ENCODE data around the gene OSTF1. TPM values are rescaled to one million over a fixed set of nuclear protein-coding genes. Genes with fewer than 3 reads are reported as not detected.

OSTF1 gene
- total and polyA plus RNA-seq, 10 of the 15 experiments (the other 5 are each of a cell fraction or from before 2014, with no cell fraction given), result 36.2 to 82.4 (median 46.9) TPM

GRCh38 chr9:75101004-75101588 lies 12.8 kb downstream of the OSTF1 start:
- intact Hi-C loops (cut with micrococcal nuclease; ENCODE audit: unreplicated experiment), result no loop called here
- 86% methylated on average over 9 of the region's 9 CpGs for WGBS (ENCODE audit: insufficient coverage, insufficient replicate concordance, low lambda C conversion rate, missing lambda C conversion rate)
- H2AFZ ChIP-seq (ENCODE audit: control insufficient read depth, low read depth, low read length), result no peak overlapping the region
- ATAC-seq, result no peak
- in situ Hi-C loops (cut with MboI), result no loop called here
- DNase-seq (ENCODE audit: low read depth, low spot score), result no peak
- H3K4me1 ChIP-seq (ENCODE audit: control insufficient read depth, insufficient read depth, low read length), result no peaks in the 10 kb centered on the region
- H3K9me3 ChIP-seq (replicated peaks; ENCODE audit: control insufficient read depth, insufficient read depth, low read length), result no peaks in the 10 kb centered on the region
- H3K27ac ChIP-seq (ENCODE audit: control insufficient read depth, insufficient read depth), result no peak overlapping the region
- RAD21 ChIA-PET (ENCODE audit: unreplicated experiment), result interaction anchor here (1.2 kb wide), 1 partner anchor 13 kb away, joined by 3 read pairs; the partner anchor contains the start of genes NMRK1 and OSTF1
- no TSS peak for BruUV-seq (replicated peaks)
- peaks cover 3% of the 10 kb centered on the region for H3K79me2 ChIP-seq (ENCODE audit: control insufficient read depth, insufficient read depth, low read length)
- no peak overlapping the region for H3K4me2 ChIP-seq (ENCODE audit: control insufficient read depth, insufficient read depth)
- no peaks in the 10 kb centered on the region for H3K27me3 ChIP-seq (replicated peaks in 1 of 2; ENCODE audit: control insufficient read depth in 2 of 2, insufficient read depth in 2 of 2, low read length in 1 of 2)
- SMC1A ChIA-PET (ENCODE audit: uncharacterized antibody, unreplicated experiment), result interaction anchor here (1.3 to 1.7 kb wide), 2 partner anchors 9 to 11 kb away, joined by 3 to 4 read pairs; no protein-coding TSS in a partner anchor
- CTCF ChIA-PET, result interaction anchor here (0.9 to 1.3 kb wide), 3 partner anchors 9 to 13 kb away, joined by 3 to 4 read pairs (median 4); partner anchors contain the start of genes NMRK1 and OSTF1
- H3K9ac ChIP-seq (ENCODE audit: control insufficient read depth, insufficient read depth, low read length), result no peak overlapping the region
- no peaks in the 10 kb centered on the region; the same call in 1 of the 2 replicates for H4K20me1 ChIP-seq (ENCODE audit: control insufficient read depth, insufficient read depth)
- peaks cover 0 to 4% of the 10 kb centered on the region in 2 experiments; a peak in 1 of 4 replicates for H3K36me3 ChIP-seq (ENCODE audit: control insufficient read depth in 2 of 2, insufficient read depth in 2 of 2, low read length in 1 of 2)
- H3K4me3 ChIP-seq, result no peak overlapping the region
- TF ChIP-seq, protein P1, sequence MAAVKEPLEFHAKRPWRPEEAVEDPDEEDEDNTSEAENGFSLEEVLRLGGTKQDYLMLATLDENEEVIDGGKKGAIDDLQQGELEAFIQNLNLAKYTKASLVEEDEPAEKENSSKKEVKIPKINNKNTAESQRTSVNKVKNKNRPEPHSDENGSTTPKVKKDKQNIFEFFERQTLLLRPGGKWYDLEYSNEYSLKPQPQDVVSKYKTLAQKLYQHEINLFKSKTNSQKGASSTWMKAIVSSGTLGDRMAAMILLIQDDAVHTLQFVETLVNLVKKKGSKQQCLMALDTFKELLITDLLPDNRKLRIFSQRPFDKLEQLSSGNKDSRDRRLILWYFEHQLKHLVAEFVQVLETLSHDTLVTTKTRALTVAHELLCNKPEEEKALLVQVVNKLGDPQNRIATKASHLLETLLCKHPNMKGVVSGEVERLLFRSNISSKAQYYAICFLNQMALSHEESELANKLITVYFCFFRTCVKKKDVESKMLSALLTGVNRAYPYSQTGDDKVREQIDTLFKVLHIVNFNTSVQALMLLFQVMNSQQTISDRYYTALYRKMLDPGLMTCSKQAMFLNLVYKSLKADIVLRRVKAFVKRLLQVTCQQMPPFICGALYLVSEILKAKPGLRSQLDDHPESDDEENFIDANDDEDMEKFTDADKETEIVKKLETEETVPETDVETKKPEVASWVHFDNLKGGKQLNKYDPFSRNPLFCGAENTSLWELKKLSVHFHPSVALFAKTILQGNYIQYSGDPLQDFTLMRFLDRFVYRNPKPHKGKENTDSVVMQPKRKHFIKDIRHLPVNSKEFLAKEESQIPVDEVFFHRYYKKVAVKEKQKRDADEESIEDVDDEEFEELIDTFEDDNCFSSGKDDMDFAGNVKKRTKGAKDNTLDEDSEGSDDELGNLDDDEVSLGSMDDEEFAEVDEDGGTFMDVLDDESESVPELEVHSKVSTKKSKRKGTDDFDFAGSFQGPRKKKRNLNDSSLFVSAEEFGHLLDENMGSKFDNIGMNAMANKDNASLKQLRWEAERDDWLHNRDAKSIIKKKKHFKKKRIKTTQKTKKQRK (IDR thresholded peaks at IDR 0.05; ENCODE audit: low read depth, low read length), result no peak
- TF ChIP-seq POLR2AphosphoS5 (IDR thresholded peaks at IDR 0.05; ENCODE audit: low read length), result no peak
- TF ChIP-seq TCF7 (IDR thresholded peaks at IDR 0.05; ENCODE audit: borderline replicate concordance), result no peak
- TF ChIP-seq HDGF (IDR thresholded peaks at IDR 0.05), result no peak
- no peak for TF ChIP-seq GATAD2B (conservative IDR thresholded peaks at IDR 0.05; ENCODE audit: low read depth)
- no peak for TF ChIP-seq FOXK2 (IDR thresholded peaks at IDR 0.05)
- no peak for TF ChIP-seq SKIL (IDR thresholded peaks at IDR 0.05; ENCODE audit: low read depth, poor library complexity, severe bottlenecking)
- TF ChIP-seq RAD21 (IDR thresholded peaks at IDR 0.05; ENCODE audit: insufficient read depth, low read depth, low read length), result no peak
- TF ChIP-seq SUZ12 (IDR thresholded peaks at IDR 0.05; ENCODE audit: unreplicated experiment), result no peak
- no peak for TF ChIP-seq NRF1 (conservative IDR thresholded peaks at IDR 0.05; ENCODE audit: low read depth, low read length)
- TF ChIP-seq, protein P2, sequence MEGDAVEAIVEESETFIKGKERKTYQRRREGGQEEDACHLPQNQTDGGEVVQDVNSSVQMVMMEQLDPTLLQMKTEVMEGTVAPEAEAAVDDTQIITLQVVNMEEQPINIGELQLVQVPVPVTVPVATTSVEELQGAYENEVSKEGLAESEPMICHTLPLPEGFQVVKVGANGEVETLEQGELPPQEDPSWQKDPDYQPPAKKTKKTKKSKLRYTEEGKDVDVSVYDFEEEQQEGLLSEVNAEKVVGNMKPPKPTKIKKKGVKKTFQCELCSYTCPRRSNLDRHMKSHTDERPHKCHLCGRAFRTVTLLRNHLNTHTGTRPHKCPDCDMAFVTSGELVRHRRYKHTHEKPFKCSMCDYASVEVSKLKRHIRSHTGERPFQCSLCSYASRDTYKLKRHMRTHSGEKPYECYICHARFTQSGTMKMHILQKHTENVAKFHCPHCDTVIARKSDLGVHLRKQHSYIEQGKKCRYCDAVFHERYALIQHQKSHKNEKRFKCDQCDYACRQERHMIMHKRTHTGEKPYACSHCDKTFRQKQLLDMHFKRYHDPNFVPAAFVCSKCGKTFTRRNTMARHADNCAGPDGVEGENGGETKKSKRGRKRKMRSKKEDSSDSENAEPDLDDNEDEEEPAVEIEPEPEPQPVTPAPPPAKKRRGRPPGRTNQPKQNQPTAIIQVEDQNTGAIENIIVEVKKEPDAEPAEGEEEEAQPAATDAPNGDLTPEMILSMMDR (IDR thresholded peaks at IDR 0.05 in 2 of 3, conservative IDR thresholded peaks at IDR 0.05 in 1 of 3; ENCODE audit: control insufficient read depth in 2 of 3, extremely low read depth in 1 of 3, insufficient read depth in 1 of 3, low read depth in 3 of 3, low read length in 3 of 3), result no peak
- TF ChIP-seq JUND (IDR thresholded peaks at IDR 0.05; ENCODE audit: low read depth, low read length), result no peak
- TF ChIP-seq, protein P3, sequence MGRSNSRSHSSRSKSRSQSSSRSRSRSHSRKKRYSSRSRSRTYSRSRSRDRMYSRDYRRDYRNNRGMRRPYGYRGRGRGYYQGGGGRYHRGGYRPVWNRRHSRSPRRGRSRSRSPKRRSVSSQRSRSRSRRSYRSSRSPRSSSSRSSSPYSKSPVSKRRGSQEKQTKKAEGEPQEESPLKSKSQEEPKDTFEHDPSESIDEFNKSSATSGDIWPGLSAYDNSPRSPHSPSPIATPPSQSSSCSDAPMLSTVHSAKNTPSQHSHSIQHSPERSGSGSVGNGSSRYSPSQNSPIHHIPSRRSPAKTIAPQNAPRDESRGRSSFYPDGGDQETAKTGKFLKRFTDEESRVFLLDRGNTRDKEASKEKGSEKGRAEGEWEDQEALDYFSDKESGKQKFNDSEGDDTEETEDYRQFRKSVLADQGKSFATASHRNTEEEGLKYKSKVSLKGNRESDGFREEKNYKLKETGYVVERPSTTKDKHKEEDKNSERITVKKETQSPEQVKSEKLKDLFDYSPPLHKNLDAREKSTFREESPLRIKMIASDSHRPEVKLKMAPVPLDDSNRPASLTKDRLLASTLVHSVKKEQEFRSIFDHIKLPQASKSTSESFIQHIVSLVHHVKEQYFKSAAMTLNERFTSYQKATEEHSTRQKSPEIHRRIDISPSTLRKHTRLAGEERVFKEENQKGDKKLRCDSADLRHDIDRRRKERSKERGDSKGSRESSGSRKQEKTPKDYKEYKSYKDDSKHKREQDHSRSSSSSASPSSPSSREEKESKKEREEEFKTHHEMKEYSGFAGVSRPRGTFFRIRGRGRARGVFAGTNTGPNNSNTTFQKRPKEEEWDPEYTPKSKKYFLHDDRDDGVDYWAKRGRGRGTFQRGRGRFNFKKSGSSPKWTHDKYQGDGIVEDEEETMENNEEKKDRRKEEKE (IDR thresholded peaks at IDR 0.05), result no peak
- POLR2A ChIA-PET, result interaction anchor here (0.8 kb wide), 1 partner anchor 12 kb away, joined by 3 read pairs; no protein-coding TSS in a partner anchor
- no peak for FAIRE-seq

Measured in GM12878 (cell line).